ENCODE results near the gene CMBL.
A peak's percentile ranks its signal among the peaks of the same experiment; 100 is the strongest.
"Not testable (repeated sequence)": the region's sequence is repeated elsewhere in the genome, so short reads cannot be mapped to it uniquely, and the experiment has no call there.

Gene CMBL

GRCh38 chr5:10253390-10253789 lies 54.3 kb downstream of the CMBL start:
- no peak for DNase-seq

GRCh38 chr5:10251405-10251804 lies 56.3 kb downstream of the CMBL start:
- no peak for DNase-seq

- DNase-seq, result no peak
Observed at GRCh38 chr5:10250806-10251276, 56.9 kb downstream of the CMBL start.

GRCh38 chr5:10249948-10250805 lies 57.5 kb downstream of the CMBL start, which contains the start of gene CCT5:
TSS of gene CCT5 (plus strand) at chr5:10250280. CDS start at chr5:10250341, 61 bp downstream.
- DNase-seq, result peak; percentile 94

GRCh38 chr5:10248378-10249260 lies 59.1 kb downstream of the CMBL start:
- no peak for DNase-seq

- not testable (repeated sequence) for DNase-seq
Observed at GRCh38 chr5:10247217-10247616, 60.5 kb downstream of the CMBL start.

- no peak for DNase-seq
Observed at GRCh38 chr5:10246761-10247160, 60.9 kb downstream of the CMBL start.

GRCh38 chr5:10244342-10244944 lies 63.3 kb downstream of the CMBL start:
- no peak for DNase-seq

DNA sequence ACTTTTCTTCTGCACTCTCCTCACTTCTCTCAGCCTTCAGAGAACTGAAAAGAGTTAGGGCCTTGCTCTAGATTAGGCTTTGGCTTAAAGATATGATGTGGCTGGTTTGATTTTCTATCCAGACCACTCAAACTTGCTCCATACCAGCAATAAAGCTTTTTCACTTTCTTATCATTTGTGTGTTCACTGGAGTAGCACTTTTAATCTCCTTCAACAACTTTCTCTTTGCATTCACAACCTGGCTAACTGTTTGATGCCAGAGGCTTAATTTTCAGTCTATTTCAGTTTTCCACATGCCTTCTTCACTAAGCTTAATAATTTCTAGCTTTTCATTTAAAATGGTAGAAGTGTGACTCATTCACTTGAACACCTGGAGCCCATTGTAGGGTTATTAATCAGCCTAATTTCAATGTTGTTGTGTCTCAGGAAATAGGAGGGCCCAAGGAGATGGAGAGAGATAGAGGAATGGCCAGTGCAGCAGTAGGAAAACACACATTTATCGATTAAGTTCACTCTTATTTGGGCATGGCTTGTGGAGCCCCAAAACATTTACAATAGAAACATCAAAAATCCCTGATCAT lies 64.0 kb downstream of the CMBL start:
- DNase-seq, result no peak

- DNase-seq, result no peak
Observed at GRCh38 chr5:10235350-10235749, 72.4 kb downstream of the CMBL start.

DNA sequence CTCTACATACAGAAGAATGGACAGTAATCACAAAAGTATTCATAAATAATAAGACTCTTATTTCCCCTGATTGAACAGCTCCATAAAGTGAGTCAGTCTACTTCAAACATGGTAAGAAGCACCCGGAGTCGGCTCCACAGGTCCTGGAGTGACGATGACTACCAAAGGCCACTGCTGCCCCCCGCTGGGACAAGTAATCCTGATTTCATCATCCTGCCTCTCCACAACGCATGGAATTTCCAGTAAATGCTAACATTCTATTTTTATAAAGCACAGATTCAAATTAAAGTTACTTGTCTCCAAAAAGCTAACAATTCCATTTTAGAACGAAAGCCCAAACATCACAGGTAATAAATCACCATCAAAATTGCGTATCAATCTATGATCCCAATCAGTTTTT lies 74.2 kb downstream of the CMBL start:
- DNase-seq, result no peak

- no peak for DNase-seq
Observed at GRCh38 chr5:10233011-10233410, 74.7 kb downstream of the CMBL start.

- DNase-seq, result no peak
Observed at GRCh38 chr5:10232386-10232785, 75.3 kb downstream of the CMBL start.

- DNase-seq, result no peak
Observed at GRCh38 chr5:10229306-10230048, 78.2 kb downstream of the CMBL start.

DNA sequence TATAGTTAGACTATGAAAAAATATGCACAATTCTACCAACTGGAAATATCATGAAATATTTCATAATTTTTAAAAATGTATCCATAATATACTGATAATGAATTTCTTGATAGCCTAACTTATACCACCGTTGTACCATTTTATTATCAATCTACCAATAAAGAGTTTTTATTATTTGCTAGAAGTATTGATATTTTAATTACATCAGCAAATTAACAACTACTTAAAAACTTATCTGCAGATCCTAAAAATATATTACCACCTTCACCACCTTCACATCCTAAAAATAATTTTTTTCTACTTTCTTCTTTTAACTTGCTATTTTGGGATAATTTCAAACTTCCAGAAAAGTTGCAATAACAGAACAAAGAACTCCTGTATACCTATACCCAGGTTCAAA lies 79.4 kb downstream of the CMBL start:
- DNase-seq, result no peak

Measured in NCI-H226 (cell line).